GM12801 (cell line): Measurements from ENCODE around the gene ZFPM1.

Source experiments
- CTCF ChIP-seq: IDR thresholded peaks from one replicate; pipeline ENCODE4 v1.5.1; 2011; ENCODE audit warnings: control low read depth; ENCODE audit not compliant: insufficient read length; ENCODE audit errors: extremely low read depth

ZFPM1 gene

GRCh38 chr16:88479793-88480760 lies 27.0 kb downstream of the ZFPM1 start:
- TF ChIP-seq CTCF, result no peak

- TF ChIP-seq CTCF, result no peak
Observed at GRCh38 chr16:88480829-88481228, 27.7 kb downstream of the ZFPM1 start.

GRCh38 chr16:88481851-88482250 lies 28.8 kb downstream of the ZFPM1 start:
- TF ChIP-seq CTCF, result no peak

GRCh38 chr16:88482630-88483391 lies 29.7 kb downstream of the ZFPM1 start:
- TF ChIP-seq CTCF, result no peak

GRCh38 chr16:88483392-88483641 lies 30.2 kb downstream of the ZFPM1 start:
- TF ChIP-seq CTCF, result no peak

- no peak for TF ChIP-seq CTCF
Observed at GRCh38 chr16:88484505-88485365, 31.7 kb downstream of the ZFPM1 start.
